Type B pancreatic cell (in vitro differentiated cells): ENCODE data around the gene SHD. TPM values are rescaled to one million over a fixed set of nuclear protein-coding genes. Genes with fewer than 3 reads are reported as not detected.

Experiments used
- DNase-seq: peaks from one replicate; pipeline ENCODE4 v3.0.0; 2021; ENCODE audit warnings: mixed read lengths; ENCODE audit not compliant: unreplicated experiment; ENCODE audit errors: extremely low spot score
- H3K27ac Mint-ChIP-seq: 2 replicates; pipeline ENCODE4 v1.8.0; 2021; ENCODE audit warnings: mild to moderate bottlenecking, mixed read lengths
- H3K27me3 Mint-ChIP-seq: 2 replicates; pipeline ENCODE4 v1.8.0; 2021; ENCODE audit warnings: mixed read lengths
- H3K36me3 Mint-ChIP-seq: 2 replicates; pipeline ENCODE4 v1.8.0; 2021; ENCODE audit warnings: mixed read lengths
- H3K4me1 Mint-ChIP-seq: one replicate; pipeline ENCODE4 v1.8.0; 2021; ENCODE audit warnings: mixed read lengths; ENCODE audit not compliant: unreplicated experiment
- H3K4me3 Mint-ChIP-seq: 2 replicates; pipeline ENCODE4 v1.8.0; 2021; ENCODE audit warnings: mild to moderate bottlenecking, mixed read lengths
- H3K9me3 Mint-ChIP-seq: 2 replicates; pipeline ENCODE4 v1.8.0; 2021; ENCODE audit warnings: mixed read lengths
- CTCF ChIP-seq: fragments of 200-600 bp; sonication (generic); conservative IDR thresholded peaks from 2 replicates; pipeline ENCODE4 v1.5.0; 2021; ENCODE audit warnings: antibody characterized with exemption, mild to moderate bottlenecking
- total RNA-seq: library from RNA; stranded (reverse); gene quantifications from 2 replicates; pipeline ENCODE4 v1.2.1, GENCODE V29; 2021; ENCODE audit warnings: low replicate concordance

SHD gene
- total RNA-seq, 1 donor from 2014 or later = 6.1 TPM

- Mint-ChIP-seq H3K27ac (no peak overlapping the region), H3K4me1 (no peaks in the 10 kb centered on the region), H3K36me3 (peaks cover 4% of the 10 kb centered on the region), H3K27me3 (peaks cover 4% of the 10 kb centered on the region), H3K4me3 (no peak overlapping the region), H3K9me3 (no peaks in the 10 kb centered on the region)
- TF ChIP-seq CTCF = no peak
- no peak for DNase-seq
These were observed 50.8 kb downstream of the SHD start for GRCh38 chr19:4329858-4330257.

- peaks cover 5% of the 10 kb centered on the region for H3K4me1 Mint-ChIP-seq
- H3K9me3 Mint-ChIP-seq = no peaks in the 10 kb centered on the region
- no peak for DNase-seq
- no peaks in the 10 kb centered on the region for H3K27me3 Mint-ChIP-seq
- H3K36me3 Mint-ChIP-seq = peaks cover 12% of the 10 kb centered on the region
- no peak overlapping the region for H3K4me3 Mint-ChIP-seq
- H3K27ac Mint-ChIP-seq = no peak overlapping the region
- no peak for TF ChIP-seq CTCF
These were observed 56.0 kb downstream of the SHD start for GRCh38 chr19:4334929-4335570.

DNA sequence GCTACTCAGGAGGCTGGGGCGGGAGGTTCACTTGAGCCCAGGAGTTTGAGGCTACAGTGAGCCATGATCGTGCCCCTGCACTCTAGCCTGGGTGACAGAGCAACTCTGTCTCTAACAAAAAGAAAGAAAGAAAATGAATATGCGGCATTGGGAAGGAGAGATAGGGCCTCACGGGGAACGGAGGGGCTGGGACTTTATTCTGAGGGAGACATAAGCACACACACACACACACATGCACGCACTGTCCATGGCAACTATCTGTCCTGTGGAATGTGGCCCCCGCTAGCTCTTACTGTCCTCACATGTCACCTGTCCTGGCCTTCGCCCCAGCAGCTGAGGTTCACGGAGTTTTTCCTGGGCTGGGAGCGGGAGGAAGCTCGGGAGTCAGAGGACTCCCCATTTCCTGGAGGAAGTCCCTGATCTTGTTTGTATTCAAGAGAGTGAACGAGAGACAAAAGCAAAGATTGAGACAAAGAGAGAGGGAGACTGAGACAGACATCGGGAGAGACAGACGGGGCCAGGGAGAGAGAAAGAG is 58.9 kb downstream of the SHD start:
- Mint-ChIP-seq H3K27ac (peak overlapping the region; percentile 98), H3K27me3 (peaks cover 4% of the 10 kb centered on the region), H3K4me1 (peaks cover 9% of the 10 kb centered on the region), H3K36me3 (peaks cover 16% of the 10 kb centered on the region), H3K4me3 (peak overlapping the region; percentile 93), H3K9me3 (no peaks in the 10 kb centered on the region)
- no peak for DNase-seq
- TF ChIP-seq CTCF = no peak

DNA sequence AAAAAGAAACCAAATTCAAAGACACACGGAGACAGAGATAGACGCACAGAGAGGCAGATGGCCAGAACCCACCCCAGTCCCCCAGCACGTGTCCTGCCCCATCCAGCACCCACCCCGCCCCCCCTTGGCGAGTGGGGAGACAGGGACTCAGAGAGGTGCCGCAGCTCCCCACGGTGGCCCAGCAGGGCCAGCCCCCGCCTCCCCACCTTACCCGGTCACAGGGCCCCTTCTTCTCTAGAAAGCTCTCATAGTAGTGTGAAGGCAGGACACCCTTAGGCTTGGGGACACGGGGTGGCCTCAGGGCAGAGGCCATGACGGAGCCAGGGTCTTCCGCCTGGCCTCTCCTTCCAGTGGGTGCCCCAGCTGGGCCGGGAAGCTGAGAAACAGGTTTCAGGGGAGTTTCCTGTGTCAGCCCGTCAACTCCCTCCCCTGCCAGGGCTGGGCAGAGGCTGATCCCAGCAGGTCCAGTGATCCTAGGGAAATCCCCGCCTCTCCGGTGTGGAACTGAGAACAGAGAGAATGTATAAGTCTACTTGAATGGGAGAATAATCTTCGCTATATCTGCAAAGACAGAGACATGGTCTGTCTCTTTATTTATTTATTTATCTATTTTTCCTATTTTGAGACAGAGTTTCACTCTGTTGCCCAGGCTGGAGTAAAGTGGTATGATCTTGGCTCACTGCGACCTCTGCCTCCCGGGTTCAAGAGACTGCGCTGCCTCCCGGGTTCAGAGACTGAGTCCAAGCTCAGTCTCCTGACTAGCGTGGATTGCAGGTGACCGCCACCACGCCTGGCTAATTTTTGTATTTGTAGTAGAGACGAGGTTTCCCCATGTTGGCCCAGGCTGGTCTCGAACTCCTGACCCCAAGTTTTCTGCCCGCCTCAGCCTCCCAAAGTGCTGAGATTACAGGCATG is 59.6 kb downstream of the SHD start, which contains the start of gene STAP2:
TSS of gene STAP2 (minus strand) at position 387 of the 915 bp plus-strand sequence. CDS start at position 313, 74 bp downstream.
- H3K36me3 Mint-ChIP-seq = peaks cover 16% of the 10 kb centered on the region
- DNase-seq = no peak

More for the DNA sequence above, 59.6 kb downstream of the SHD start, which contains the start of gene STAP2:
- Mint-ChIP-seq H3K4me1 (peaks cover 9% of the 10 kb centered on the region), H3K27ac (peak within 1 kb of the TSS; percentile 98), H3K27me3 (peaks cover 5% of the 10 kb centered on the region), H3K4me3 (peak within 1 kb of the TSS; percentile 93), H3K9me3 (no peaks in the 10 kb centered on the region)
- no peak for TF ChIP-seq CTCF

Other genes starting within 250 kb of the SHD start
- gene ZBTB7A, start 212.4 kb upstream of the SHD start, total RNA-seq = 21.0 and 31.0 TPM in 2 replicates
- 144 TPM in 2 replicates for gene MAP2K2, start 155.1 kb upstream of the SHD start, total RNA-seq
- 3.7 and 13.3 TPM in 2 replicates for gene CREB3L3, start 125.6 kb upstream of the SHD start, total RNA-seq
- 26.7 and 29.2 TPM in 2 replicates for gene SIRT6, start 96.7 kb upstream of the SHD start, total RNA-seq
- 0.48 and 1.1 TPM in 2 replicates for gene ANKRD24, start 96.6 kb upstream of the SHD start, total RNA-seq
- 0.31 and 0.43 TPM in 2 replicates for gene EBI3, start 49.7 kb upstream of the SHD start, total RNA-seq
- gene YJU2, start 32.2 kb upstream of the SHD start, total RNA-seq = 14.3 and 18.5 TPM in 2 replicates
- gene TMIGD2, start 23.1 kb downstream of the SHD start, total RNA-seq = not detected in 2 replicates
- gene FSD1, start 25.3 kb downstream of the SHD start, total RNA-seq = 4.8 and 26.3 TPM in 2 replicates
- gene STAP2, start 59.6 kb downstream of the SHD start, total RNA-seq = 42.5 and 96.9 TPM in 2 replicates
- gene MPND, start 64.3 kb downstream of the SHD start, total RNA-seq = 43.5 and 43.6 TPM in 2 replicates
- 74.4 and 87.2 TPM in 2 replicates for gene SH3GL1, start 121.3 kb downstream of the SHD start, total RNA-seq
- 25.7 and 46.3 TPM in 2 replicates for gene CHAF1A, start 123.4 kb downstream of the SHD start, total RNA-seq
- 60.8 and 81.5 TPM in 2 replicates for gene UBXN6, start 178.5 kb downstream of the SHD start, total RNA-seq
- gene HDGFL2, start 193.0 kb downstream of the SHD start, total RNA-seq = 45.0 and 77.9 TPM in 2 replicates
- 0.48 TPM in 2 replicates for gene PLIN4, start 239.2 kb downstream of the SHD start, total RNA-seq